HepG2 (cell line): Measurements from ENCODE around the gene APC2. TPM values are rescaled to one million over a fixed set of nuclear protein-coding genes. Genes with fewer than 3 reads are reported as not detected.

Experiments used
- AHDC1 ChIP-seq: sonication (generic); formaldehyde crosslinking; IDR thresholded peaks from 2 replicates; pipeline ENCODE4 v1.5.1; 2020; ENCODE audit warnings: mild to moderate bottlenecking, missing genetic modification reagents, borderline replicate concordance
- BCL6 ChIP-seq: IDR thresholded peaks from 2 replicates; pipeline ENCODE4 v1.6.1; 2016; ENCODE audit warnings: missing genetic modification reagents, missing compliant biosample characterization
- HCFC1 ChIP-seq: fragments of 150-350 bp; IDR thresholded peaks from 2 replicates; pipeline ENCODE4 v1.6.1; 2014; ENCODE audit warnings: low read depth, low read length
- KDM2A ChIP-seq: sonication (generic); formaldehyde crosslinking; IDR thresholded peaks from 2 replicates; pipeline ENCODE4 v1.4.0; 2020; ENCODE audit warnings: low read depth, missing genetic modification reagents, borderline replicate concordance
- NR2F6 ChIP-seq, 2 experiments: IDR thresholded peaks; 2 replicates each; pipeline ENCODE4 v1.6.1; 2016; ENCODE audit warnings: antibody characterized with exemption in 1 of 2, mild to moderate bottlenecking in 1 of 2
- PRDM15 ChIP-seq: sonication (generic); formaldehyde crosslinking; IDR thresholded peaks from 2 replicates; pipeline ENCODE4 v1.4.0; 2020; ENCODE audit warnings: missing genetic modification reagents
- RELA ChIP-seq: sonication (generic); formaldehyde crosslinking; IDR thresholded peaks from 2 replicates; pipeline ENCODE4 v1.4.0; 2020; ENCODE audit warnings: missing genetic modification reagents
- SMARCC2 ChIP-seq: fragments of 450-650 bp; IDR thresholded peaks from 2 replicates; pipeline ENCODE4 v1.6.1; 2017; ENCODE audit warnings: antibody characterized with exemption, mild to moderate bottlenecking
- ZBTB25 ChIP-seq: IDR thresholded peaks from 2 replicates; pipeline ENCODE4 v1.6.1; 2018; ENCODE audit warnings: missing genetic modification reagents
- ZBTB4 ChIP-seq: sonication (generic); formaldehyde crosslinking; IDR thresholded peaks from 2 replicates; pipeline ENCODE4 v1.4.0; 2020; ENCODE audit warnings: missing genetic modification reagents, mild to moderate bottlenecking, borderline replicate concordance
- ZNF34 ChIP-seq: sonication (generic); formaldehyde crosslinking; IDR thresholded peaks from 2 replicates; pipeline ENCODE4 v1.4.0; 2020; ENCODE audit warnings: mild to moderate bottlenecking, missing genetic modification reagents, borderline replicate concordance
- ZNF883 ChIP-seq: sonication (generic); formaldehyde crosslinking; IDR thresholded peaks from 2 replicates; pipeline ENCODE4 v1.5.1; 2020; ENCODE audit warnings: mild to moderate bottlenecking, missing genetic modification reagents; ENCODE audit errors: not compliant biosample characterization
- ZSCAN31 ChIP-seq: sonication (generic); formaldehyde crosslinking; IDR thresholded peaks from 2 replicates; pipeline ENCODE4 v1.5.0; 2020; ENCODE audit warnings: low read depth, mild to moderate bottlenecking, missing genetic modification reagents
- polyA plus RNA-seq, 8 experiments: library from polyadenylated mRNA; depleted of rRNA in 3 of 8; stranded (reverse) in 7 of 8; unstranded in 1 of 8; fragments of >200 nt; fragmentation: Illumina TruSeq in 4 of 8; extraction: Trizol in 4 of 8; gene quantifications; 2 replicates each; pipeline versions ENCODE4 v1.2.1 to v1.2.3, GENCODE V29; 2011 to 2016; ENCODE audit warnings: low read depth in 4 of 8, missing spikeins in 1 of 8, mixed read lengths in 1 of 8; ENCODE audit not compliant: insufficient read depth in 1 of 8
- total RNA-seq, 5 experiments: library from RNA; depleted of rRNA; stranded (reverse); fragments of >200 nt; fragmentation: Illumina TruSeq; extraction: Trizol; gene quantifications; 2 replicates each; pipeline ENCODE4 v1.2.3, GENCODE V29; 2016; ENCODE audit warnings: low read depth in 1 of 5

Gene APC2
- total and polyA plus RNA-seq, 2 of the 13 experiments (the other 11 are each of a cell fraction or from before 2014, with no cell fraction given), result 0.08 to 0.22 TPM

- TF ChIP-seq RELA (CRISPR knock-in tag), result no peak
- peak; percentile 70 for TF ChIP-seq KDM2A (CRISPR knock-in tag)
- peak; percentile 63; the same call in 1 of the 2 replicates for TF ChIP-seq ZBTB25 (CRISPR knock-in tag)
- peak; percentile 57; the same call in 1 of the 2 replicates for TF ChIP-seq BCL6 (CRISPR knock-in tag)
- peak; percentile 54; the same call in 1 of the 2 replicates for TF ChIP-seq ZBTB4 (CRISPR knock-in tag)
- TF ChIP-seq ZNF883 (CRISPR knock-in tag), result no peak
- TF ChIP-seq PRDM15, result peak; percentile 74; the same call in 1 of the 2 replicates
- TF ChIP-seq NR2F6 (IDR thresholded peaks at IDR 0.05), result peak; percentile 46; the same call in 1 of the 2 replicates
- TF ChIP-seq NR2F6 (CRISPR knock-in tag; IDR thresholded peaks at IDR 0.05), result peak; percentile 52; the same call in 1 of the 2 replicates
- no peak for TF ChIP-seq SMARCC2
- TF ChIP-seq ZNF34 (CRISPR knock-in tag), result 0 out of 2 replicates have a peak, but pooled peaks have one; percentile 42
- TF ChIP-seq AHDC1 (CRISPR knock-in tag), result peak; percentile 62; the same call in 1 of the 2 replicates
- TF ChIP-seq HCFC1, result no peak
- peak; percentile 95 for TF ChIP-seq ZSCAN31
Observed at GRCh38 chr19:1400281-1401137, 49.4 kb upstream of the APC2 start (continued).
